HG03565 (cell line): Measurements from ENCODE around the gene ARID1B.

ENCODE experiments used
- ATAC-seq: cut with Tn5 transposase; IDR thresholded peaks from one replicate; pipeline ENCODE4 v1.9.1; 2021; ENCODE audit warnings: mild to moderate bottlenecking, moderate library complexity; ENCODE audit not compliant: unreplicated experiment

Gene ARID1B

DNA sequence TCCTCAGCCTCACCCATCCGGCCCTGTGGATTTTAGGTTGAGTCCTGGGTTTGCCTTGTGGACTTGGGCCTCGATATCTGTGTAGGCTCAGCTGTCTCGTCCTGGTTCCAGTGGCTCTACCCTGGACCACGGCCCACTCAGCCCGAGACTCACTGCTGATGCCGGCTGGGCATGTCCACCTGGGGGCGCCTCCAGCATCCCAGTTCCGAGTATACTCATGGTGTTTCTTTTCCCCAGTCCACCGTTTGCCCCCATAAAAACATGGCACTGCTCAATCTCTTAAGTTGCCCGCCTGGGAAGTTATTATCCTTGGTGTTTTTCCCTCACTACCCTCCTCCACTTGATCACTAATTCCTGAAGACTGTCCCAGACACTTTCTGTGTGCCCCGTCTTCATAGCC is 99.1 kb downstream of the ARID1B start:
- no peak for ATAC-seq

DNA sequence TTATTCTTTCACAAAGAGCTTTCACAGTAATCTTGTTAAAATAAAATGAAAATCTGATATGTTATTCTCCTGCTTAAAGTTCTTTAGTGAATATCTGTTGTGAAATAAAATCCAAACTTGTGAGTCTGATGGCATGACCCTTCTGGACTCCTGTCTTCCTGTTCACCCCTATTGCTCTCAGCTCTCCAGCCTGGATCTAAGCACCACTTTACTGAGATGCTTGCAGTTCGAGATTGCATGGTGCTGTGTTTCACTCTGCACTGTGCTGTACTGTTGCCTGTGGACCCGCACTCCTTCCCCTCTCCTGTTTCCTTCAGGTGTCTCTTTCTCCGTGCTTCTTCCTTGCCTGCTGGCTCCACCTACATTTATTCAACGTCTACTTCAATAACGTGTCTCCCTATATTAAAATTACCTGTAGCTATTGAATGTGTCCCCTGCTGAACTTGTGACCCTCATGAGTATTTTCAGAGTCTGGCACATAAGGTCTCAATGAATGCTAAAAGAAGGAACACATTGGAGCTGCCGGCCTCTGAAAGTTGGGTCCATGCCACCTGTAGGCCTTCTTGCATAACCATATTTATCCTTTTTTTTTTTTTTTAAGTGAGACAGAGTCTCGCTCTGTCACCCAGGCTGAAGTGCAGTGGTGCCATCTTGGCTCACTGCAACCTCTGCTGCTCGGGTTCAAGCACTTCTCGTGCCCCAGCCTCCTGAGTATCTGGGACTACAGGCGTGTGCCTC is 100.1 kb downstream of the ARID1B start:
- ATAC-seq: no peak

DNA sequence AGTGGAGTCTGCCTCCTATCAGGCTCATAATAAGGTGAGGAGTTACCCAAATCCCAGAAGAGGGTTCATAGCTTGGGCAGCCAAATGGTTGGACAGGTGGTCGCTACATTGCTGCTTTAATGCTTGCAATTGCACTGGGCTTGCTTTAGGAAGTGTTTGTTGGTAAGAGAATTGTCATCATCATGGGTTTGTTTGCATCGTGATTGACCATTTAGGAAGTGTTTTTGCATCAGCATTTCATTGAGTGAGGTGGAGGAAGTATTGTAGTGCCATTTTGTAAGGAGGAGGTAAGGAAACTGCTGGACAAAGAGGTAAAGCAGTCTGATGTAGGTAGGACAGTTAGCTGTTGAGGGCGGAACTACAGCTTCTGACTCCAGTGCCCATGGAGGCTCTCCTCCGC is 101.5 kb downstream of the ARID1B start:
- no peak for ATAC-seq

DNA sequence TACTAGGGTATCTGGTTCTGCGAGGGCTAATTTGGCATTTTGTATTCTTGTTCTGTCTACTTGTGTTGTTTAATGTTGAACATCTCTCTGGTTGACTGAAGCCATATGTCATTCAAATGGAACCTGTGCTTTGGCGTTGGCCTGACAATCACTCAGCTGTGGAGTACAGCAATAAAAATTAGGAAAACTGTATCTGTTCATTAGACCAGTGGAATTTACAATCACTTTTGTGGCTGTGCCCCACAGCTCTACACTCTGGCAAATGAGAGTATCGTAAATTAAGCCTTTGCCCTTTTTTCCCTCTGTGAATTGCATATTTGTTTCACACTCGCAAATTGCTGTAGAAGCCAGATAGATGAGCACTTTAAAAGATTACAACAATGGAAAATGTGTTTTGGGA is 102.0 kb downstream of the ARID1B start:
- ATAC-seq: no peak

DNA sequence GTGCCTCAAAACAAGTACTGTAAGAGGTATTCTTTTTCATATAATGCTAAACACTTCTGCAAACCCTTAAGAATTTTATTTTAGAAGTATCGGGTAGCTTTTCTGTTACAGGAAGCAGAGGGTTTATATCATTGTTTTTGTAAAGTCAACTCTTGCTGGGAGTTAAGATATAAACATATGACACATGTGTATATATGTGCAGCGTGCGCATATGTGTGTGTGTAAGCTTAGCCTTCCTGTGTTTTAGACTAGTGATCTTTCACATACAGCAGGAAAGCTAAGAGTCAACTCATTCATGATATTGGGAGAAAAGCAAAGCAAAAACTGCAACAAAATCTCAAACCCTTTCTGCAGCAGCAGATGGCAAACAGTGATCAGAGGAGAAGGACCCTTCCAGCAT is 102.4 kb downstream of the ARID1B start:
- no peak for ATAC-seq

DNA sequence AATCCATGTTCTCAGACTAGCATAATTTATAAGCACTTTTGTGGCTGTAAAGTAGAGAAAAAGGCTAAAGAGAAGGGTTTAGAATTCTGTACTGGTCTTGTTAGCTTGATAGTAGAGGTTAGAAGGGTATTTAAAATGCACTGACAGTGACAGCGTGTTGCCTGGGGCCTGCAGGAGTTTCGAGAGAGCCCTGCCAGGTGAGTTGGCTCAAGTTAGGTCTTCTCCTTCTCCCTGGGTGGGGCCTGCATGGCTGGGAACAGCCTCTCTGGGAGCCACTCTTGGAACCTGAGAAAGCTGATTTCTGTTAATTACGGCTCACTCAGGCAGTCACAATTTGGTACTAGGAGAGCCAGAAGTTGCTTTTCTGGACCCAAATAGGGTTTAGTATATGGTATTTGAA is 103.7 kb downstream of the ARID1B start:
- ATAC-seq: no peak

DNA sequence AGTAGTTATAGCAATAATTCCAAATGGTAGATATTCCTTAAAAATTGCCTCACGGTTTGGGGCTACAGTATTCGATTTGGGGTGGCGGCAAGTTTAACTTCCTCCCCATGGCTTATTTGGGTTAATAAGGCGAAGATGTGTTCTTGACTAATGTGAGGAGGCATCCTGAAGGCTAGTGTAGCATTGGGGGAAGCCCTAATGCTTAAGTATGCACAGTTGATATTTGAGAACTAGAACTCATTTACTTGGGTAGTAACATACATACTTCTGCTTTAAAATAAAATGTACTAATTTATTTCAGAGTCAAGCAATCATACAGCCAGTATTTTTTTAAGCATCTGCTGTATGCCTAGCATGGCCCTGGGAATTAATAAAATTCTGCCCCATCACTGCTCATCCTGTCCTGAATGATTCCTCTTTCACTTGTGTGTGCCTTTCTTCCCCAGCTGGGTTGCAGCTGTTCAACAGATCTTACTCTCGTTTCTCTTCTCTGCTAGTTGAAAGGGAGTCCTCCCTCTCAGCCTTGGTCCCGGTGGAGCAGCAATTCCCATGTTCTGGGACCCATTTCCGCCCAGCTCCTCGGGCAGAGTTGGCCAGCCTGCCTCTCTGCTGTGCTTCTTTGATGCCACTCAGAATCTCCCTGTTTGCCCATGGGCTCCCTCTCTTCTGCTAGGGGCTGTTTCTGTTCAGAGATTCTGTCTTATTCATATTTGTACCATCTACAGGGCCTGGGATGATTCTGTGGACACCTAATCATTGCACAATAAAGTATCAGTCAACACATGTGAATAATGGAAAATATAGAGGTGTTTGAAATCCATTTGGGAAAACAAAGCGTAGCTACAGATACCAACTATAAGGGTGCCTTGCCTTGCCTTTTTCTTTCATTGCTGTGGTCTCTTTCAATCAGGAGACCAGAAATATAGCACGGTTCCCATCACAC is 104.8 kb downstream of the ARID1B start:
- no peak for ATAC-seq

DNA sequence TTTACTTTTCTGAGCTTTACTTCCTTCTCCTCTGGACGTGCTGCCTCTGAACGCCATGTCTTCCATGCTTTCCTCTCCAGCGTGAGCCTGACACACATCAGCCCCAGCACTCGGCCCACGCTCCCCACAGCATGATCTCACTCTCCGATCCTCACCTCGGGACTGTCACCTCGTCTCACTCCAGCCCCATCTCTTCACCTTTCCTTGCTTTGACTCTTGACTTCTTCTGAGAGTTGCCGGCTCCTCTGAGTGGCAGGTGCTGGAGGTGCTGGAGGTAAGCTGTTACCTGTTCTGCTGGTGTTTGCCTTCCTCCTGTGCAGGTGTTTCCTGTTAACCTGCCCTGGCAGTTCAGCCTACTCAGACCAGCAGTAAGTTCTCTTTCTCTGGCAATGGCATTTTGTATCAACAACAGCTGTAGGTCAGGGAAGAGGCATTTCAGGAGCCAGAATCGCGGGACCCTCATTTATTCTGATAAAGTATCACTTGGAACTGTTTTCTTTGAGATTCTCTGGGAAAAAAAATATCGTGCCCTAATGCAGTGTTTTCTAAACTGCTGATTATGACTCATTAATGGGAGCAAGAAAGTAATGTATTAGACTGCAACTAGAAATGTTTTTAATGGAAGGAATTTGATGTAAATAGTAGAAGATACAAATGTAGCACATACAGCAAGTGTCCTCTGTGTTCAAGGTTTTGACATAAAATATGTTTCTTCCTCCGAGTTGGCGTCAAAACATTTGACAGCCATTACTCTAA is 106.5 kb downstream of the ARID1B start:
- ATAC-seq: no peak

DNA sequence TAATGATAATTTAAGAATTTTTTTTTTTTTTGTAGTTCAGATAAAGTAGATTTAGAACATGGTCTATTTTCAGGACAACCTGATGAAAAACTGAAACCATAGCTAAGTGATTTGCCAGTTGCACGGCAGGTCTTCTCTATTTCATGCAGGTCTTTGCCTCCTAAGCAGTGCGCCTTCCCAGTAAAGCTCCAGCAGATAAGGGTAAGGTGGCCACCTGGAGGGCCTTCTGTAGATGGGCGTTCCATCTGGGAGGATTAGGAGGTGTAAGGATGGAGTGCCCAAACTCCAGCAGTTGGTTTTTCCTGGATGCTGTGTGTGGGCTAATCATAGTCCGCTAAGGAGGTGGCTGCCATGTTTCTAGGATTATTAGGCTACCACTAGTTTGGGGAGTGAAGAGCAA is 107.1 kb downstream of the ARID1B start:
- no peak for ATAC-seq

DNA sequence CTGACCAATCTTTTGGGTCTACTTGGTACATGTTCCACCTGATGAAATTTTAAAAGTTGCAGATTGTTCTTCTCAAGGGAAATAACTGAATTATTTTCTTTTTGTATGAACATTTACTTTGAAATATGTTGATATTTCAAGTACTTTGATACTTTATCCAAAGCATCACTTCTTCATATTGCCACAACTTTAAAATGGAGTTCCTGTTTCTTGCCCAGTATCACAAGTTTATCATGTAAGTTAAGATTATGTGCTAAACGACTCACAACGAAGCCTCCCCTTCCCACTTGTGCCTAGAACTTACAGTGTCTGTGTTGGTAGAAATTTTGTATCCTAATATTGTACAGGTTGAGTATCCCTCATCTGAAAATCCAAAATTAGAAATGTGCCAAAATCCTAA is 108.4 kb downstream of the ARID1B start:
- ATAC-seq: no peak

DNA sequence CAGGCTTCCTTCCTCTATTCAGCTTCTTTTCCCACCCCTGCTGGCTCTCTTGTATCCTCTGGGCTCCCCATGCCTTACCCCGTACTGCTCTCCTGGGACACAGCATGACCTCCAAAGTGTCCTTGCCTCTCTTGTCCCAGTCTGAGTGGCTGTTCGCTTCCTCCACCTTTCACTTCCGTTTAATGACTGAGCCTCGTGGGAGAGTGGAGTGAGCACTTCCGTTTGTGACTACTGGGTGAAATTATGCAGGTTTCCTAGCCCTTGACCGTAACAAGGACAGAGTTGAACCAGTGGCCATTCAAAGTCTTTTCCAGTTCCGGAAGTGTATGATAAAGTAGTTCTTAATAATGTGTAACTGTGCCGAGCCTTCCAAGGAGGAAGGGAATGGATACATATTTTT is 109.2 kb downstream of the ARID1B start:
- peak; percentile 78 for ATAC-seq

DNA sequence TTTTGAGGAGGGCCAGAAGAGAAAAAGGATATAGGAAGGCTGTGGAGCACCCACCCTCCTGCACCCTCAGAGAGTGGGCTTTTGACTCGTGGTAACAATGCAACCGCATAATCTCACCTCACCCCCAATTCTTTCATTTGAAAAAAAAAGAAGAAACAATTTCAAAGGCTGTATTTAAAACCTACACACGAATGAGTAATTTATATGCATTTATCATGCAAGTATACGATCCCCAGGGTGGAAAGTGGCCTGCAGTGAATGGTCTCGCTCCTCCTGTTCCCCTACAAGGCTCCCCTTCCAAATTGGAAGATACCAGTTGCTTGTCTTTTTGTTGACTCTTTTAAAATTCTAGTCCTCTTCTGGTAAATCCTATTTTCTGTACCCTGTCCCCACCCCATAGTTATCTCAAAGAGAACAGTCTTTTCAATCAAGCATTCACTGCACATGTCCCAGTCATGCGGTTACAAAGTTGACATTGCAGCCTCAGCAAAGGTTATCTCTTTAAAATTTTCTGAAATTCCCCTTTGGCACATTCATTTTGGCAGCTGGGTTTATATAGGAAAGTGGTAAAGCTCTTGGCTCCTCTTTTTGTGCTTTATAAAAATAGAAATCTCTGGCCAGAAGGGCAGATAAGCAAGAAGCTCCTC is 110.6 kb downstream of the ARID1B start:
- ATAC-seq: no peak

DNA sequence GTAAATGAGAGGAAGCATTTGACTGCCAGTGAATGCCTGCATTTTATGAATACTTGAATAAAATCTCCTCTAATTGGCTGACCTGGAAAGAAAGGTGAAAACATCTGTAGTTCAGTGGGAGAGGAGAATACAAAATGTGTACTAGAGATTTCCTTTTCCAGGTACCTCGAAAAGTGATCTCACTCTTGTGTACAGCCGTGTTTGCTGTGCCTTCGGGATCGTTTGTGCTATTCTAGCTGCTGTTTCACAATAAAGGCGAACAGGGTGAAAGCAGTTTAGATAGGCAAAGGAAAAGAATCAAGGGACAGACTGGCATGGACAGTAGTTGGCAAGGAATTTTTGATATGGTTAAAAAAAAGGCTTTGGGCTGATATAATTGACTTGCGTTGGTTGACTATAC is 112.3 kb downstream of the ARID1B start:
- ATAC-seq: no peak

DNA sequence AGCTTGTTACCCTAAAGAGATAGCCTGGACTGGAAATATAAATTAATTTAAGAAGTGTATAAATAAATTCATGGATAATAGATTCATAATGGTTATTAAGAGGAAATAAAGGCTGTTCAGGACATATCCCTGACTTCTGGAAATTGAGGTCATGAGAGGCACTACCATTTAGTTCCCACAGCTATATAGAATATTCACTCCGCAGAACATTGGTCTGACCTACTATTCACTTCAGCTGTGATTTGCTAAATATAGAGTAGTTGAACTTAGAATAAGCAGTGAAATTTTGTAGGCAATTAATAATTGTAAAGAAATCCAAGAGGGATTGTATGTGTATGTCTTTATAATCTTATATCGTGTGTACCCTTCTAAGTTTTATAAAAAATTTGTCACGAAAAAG is 112.8 kb downstream of the ARID1B start:
- ATAC-seq: no peak

DNA sequence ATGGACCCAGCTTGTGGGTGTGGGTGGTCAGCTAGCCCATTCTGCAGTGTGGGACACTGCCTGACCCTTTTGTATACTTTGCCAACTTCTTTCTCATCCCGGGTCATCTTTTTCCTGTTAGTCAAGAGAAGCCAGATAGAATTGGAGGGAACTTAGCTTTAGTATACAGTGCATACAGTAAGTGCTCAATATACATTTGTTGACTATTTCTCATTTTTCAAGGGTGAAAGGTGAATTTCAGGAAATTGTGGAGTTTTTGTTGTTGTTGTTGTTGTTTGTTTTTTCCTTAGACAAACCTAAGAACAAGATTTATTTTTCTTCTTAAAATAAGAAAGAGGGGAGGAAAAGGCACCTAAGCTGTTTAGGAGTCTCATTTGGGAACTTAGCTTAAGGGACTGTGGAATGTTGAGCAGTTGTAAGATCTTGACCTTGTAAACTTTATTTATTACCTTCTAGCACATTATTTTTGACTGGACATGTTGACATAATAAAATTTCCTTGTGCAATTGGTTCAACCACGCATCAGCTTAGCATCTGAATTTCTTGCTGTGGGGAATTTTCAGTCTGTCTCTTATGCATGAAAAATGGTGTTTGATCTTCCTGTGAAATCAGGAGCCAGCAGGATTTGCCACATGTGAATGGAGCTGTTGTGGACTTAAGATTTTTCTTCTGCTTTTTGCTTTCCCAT is 113.6 kb downstream of the ARID1B start:
- no peak for ATAC-seq

DNA sequence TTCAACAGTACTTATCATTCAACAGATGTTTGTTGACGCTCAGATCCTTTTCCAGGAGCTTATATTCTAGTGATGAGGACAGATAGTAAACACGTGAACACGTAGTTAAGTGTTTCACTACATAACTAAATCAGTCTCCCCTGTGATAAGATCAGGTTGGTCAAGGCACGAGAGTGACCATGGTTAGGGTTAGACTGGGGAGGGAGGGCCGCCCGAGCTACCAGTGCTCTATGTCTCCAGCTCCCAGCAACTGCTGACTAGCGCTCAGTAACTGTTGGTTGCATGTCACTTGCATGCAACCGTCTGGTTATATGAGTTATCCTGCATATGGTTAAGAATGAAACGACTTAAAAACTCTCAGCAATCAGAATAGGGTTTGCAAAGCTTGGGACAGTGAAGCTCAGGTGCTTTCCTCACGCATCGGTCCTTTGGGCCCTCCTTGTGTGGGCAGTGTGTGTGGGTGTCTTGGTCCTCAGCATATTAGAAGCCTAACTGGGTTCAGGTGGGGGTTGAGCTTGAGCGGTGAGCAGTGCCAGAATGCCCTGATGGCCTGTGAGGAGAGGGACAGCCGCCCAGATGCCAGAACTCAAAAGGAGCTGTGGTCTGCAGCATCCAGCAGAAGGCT is 120.8 kb downstream of the ARID1B start:
- ATAC-seq: no peak

DNA sequence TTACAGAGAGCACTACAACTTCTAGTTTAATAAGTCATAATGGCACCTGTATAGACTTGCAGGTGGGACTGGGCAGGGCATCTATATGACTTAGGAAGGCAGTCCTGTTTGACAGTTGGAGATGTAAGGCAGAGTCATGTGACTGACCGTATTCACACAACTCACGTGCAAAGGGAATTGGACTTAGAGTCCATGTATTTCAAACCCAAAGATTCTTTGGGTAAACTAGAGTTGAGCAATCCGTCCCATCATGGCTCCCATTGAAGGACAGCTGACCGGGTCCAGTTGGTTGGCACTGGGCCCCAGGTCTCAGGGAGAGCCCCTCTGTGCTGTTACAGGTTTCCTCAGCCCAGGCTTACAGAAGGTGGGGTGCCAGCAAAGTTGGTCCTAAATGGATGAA is 121.9 kb downstream of the ARID1B start:
- ATAC-seq: no peak

DNA sequence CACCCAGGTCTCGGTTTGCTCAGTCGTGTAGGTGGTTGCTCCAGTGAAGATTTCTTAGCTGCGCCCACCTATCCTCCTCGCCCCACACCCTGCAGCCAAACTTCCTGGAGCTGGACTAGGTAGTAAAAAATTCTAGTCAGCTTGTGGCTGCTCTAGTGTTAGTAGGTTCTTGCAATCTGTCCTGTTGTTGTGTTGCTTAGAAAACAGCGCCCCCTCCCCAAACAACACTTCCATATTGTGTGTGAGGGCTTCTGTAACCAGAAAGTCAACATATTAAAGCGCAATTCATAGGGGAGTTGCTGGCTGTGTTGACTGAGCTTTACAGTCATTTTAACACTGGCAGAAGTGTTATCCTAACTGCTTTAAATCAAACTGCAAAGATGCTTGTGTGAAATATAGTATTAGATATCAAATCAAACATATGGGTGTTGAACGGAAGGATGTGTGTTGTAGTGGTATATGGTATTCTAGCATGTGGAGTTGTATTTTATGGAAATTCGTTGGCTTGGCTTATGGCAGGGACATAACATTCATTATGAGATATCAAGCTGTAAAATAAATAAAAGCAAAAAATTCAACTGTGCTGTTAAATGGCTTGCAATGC is 122.5 kb downstream of the ARID1B start:
- ATAC-seq: no peak

DNA sequence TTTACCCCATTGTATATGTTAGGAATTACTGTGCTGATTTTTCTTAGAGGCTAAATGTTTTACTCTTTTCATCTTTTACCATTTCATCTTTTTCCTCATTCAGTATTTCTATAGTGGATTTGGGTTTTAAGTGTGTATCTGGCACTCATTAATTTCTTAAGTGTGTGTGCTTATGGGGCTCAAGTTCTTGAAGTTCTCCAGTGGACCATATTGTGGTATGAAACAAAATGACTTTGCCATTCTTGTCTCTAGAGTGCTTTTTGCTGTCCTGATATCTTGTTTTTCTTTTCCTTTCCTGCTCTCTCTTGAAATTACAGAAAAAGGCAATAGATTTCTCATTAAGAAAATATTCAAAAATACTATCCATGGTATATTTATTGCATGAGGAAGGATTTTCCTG is 123.1 kb downstream of the ARID1B start:
- no peak for ATAC-seq
